GM19438 (cell line): ENCODE results near the gene SLC16A10.
"Not testable (repeated sequence)": the region's sequence is repeated elsewhere in the genome, so short reads cannot be mapped to it uniquely, and the experiment has no call there.

Experiments
- ATAC-seq: cut with Tn5 transposase; IDR thresholded peaks from one replicate; pipeline ENCODE4 v1.9.1; 2021; ENCODE audit warnings: low read depth; ENCODE audit not compliant: unreplicated experiment

SLC16A10 gene

DNA sequence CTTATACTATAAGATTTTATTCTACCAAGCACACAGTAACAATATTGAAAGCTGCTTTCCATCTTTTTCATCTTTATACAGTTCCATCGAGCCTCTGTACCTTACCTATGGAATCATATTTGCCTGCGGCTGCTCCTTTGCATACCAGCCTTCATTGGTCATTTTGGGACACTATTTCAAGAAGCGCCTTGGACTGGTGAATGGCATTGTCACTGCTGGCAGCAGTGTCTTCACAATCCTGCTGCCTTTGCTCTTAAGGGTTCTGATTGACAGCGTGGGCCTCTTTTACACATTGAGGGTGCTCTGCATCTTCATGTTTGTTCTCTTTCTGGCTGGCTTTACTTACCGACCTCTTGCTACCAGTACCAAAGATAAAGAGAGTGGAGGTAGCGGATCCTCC is 89.8 kb downstream of the SLC16A10 start:
- no peak for ATAC-seq

DNA sequence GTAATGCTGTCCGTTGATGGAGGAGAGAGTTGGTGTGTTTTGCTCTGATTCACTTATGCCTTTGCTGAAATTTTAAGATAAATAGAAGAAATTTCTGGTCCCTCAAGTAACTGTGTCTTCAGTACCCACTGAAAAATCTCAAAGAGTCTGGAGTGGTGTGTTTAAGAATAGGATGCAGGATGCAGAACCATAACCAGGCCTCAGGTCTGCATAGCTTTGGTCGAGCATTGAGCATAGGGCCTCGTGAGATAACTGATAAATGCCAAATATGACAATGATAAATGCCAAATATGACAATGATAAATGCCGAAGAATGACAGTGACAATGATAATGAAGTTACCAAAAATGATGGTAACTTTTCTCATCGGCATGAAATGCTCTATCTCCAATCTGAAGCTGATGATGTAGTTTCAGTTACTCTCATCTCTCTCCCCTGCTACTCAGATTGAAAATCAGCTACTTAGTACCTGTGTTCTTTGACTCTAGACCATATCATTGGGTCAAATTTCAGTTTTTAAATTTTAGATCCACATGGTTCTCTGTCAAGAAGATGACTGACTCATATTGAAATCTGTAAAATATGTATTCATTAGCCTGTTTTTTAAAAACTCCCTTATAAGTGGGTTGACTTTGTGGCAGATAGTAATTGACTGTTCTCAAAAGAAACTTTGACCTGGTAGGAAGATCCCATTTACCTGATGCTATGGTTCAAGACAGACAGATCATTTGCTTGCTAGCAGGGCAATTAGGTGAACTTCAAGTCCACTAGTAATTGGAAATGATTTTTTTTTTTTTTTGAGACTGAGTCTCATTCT is 96.6 kb downstream of the SLC16A10 start:
- no peak for ATAC-seq

DNA sequence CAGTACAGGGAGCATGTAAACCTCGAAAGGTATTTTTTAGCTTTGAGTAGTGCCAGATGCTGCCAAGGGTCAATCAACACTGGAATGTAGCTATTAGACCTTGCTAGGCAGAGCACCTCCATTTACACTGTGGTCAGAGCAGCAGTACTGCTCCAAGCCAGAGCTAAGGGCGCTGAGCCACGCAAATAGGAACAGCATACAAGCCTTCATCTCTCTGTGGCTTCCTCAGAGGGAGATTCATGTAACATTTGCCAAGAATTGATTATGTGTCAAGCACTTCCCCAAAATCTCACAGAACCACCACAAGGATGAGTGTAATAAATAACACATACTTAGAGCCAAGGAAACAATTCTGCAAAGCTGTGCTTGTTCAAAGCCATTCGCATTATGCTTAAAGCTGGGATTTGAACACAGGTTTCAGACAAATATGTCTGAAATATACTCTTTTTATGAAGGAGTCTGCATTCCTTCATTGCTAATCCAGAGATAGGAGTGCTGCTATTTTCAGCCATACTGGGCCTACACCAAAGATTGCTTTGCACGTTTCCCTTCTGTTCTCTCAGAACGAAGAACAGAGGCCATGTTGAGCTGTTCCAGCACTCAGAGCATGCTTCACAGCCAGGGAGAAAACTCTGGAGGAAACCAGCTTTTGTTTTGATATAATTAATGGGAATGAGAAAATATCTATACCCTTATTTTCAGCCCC is 97.7 kb downstream of the SLC16A10 start:
- no peak for ATAC-seq

DNA sequence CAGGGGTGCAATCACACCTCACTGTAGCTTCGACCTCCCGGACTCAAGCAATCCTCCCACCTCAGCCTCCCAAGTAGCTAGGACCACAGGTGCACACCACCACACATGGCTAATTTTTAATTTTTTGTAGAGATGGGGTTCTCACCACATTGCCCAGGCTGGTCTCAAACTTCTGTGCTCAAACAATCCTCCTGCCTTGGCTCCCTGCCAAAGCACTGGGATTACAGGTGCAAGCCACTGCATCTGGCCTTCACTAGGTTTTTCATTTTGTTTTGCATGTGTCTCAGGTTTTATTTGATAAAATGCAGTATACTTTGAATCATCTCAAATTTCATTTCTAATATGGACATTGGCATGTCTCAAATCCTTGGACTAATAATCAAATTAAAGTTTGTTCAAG is 98.7 kb downstream of the SLC16A10 start:
- no peak for ATAC-seq

DNA sequence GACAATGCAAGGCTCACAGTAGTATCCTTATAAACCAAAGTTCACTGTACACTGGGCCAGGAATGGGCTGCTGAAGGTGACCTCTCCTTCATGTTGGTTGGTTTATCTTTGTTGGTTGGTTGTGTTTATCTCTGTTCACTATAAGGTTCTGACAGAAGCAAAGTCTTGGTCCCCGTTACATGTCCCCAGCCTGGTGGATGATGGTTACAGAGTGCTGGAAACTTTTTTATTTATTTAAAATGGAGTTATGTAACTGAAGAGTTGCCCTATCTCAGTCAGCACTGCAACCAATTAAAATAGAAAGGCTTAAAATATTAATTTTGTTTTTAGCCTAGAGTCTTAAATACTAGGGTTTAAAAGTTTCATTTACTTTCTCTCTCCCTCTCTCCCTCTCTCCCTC is 100.6 kb downstream of the SLC16A10 start:
- ATAC-seq = no peak

DNA sequence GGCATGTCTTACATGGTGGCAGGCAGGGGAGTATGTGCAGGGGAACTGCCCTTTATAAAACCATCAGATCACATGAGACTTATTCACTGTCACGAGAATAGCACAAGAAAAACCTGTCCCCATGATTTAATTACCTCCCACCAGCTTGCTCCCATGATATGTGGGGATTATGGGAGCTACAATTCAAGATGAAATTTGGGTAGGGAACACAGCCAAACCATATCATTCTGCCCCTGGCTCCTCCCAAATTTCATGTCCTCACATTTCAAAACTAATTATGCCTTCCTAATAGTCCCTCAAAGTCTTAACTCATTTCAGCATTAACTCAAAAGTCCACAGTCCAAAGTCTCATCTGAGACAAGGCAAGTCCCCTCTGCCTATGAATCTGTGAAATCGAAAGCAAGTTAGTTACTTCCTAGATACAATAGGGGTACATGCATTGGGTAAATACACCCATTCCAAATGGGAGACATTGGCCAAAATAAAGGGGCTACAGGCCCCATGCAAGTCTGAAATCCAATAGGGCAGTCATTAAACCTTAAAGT is 102.4 kb downstream of the SLC16A10 start:
- ATAC-seq = not testable (repeated sequence)

DNA sequence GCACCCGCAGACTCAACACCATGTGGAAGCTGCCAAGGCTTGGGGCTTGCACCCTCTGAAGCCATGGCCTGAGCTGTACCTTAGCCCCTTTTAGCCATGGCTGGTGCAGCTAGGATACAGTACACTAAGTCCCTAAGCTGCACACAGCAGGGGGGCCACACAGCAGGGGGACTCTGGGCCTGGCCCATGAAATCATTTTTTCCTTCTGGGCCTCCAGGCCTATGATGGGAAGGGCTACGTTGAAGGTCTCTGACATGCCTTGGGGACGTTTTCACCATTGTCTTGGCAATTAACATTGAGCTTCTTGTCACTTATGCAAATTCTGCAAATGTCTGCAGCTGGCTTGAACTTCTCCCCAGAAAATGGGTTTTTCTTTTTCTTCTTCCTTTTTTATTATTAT is 103.3 kb downstream of the SLC16A10 start:
- no peak for ATAC-seq

DNA sequence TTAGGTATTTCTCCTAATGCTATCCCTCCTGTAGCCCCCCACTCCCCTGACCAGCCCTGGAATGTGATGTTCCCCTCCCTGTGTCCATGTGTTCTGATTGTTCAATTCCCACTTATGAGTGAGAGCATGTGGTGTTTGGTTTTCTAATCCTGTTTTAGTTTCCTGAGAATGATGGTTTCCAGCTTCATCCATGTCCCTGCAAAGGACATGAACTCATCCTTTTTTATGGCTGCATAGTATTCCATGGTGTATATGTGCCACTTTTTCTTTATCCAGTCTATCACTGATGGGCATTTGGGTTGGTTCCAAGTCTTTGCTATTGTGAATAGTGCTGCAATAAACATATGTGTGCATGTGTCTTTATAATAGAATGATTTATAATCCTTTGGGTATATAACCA is 103.8 kb downstream of the SLC16A10 start:
- ATAC-seq = not testable (repeated sequence)

DNA sequence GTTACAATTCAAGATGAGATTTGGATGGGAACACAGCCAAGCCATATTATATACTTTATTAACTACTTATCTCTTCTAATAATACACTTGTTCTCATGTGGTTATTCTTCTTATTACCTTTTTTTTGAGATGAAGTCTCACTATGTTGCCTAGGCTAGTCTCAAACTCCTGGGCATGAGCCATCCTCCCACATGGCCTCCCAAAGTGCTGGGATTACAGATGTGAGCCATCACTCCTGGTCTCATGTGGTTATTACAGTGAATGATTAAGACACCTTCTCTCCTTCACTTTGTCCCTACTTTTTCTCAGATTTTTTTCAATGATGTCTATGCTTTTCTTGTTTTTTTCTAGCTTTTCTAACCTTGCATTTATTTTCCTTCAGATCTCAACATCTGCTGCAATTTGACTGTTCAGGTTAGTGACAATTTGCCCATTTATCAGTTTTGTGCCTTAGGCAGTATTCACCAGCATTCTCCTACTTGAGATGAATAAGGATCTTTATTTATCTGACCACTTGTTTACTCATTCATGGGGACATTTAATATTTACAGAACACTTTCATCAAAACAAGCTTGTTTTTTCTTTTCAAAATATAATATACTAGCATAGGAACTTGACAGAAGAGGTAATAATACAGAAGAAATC is 105.7 kb downstream of the SLC16A10 start:
- no peak for ATAC-seq

DNA sequence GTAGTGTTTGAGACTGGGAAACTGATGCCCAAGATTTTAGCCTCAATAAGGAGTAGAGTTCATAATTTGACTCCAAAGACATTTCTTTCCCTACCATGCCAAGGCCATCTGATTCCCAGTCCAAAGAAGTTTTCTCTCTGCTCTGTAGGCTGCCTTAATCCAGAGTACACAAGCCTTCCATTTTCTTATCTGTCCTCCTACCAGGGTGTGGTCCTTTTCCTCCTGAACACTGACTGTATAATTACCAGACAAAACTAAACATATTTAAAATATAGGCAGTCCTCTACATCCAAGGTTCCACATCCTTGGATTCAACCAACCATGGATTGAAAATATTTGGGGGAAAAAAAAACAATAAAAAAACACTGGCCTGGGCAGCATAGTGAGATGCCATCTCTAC is 108.4 kb downstream of the SLC16A10 start:
- no peak for ATAC-seq

DNA sequence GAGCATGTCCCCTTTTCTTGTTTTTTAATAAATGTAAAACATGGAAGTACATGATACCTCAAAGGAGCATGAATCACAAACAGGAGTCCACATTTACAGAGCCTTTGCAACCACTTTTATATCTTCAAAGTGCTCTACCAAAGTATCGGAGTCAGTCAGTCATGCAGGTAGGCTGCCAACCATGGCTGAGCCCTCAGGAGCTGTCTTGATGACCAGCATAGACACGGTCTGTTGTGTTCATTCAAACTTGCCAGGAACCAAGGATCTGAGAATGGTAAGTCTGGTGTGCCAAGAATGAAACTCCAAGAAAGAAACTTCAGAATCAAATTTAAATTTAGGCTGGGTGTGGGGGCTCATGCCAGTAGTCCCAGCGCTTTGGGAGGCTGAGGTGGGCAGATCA is 111.5 kb downstream of the SLC16A10 start:
- no peak for ATAC-seq

DNA sequence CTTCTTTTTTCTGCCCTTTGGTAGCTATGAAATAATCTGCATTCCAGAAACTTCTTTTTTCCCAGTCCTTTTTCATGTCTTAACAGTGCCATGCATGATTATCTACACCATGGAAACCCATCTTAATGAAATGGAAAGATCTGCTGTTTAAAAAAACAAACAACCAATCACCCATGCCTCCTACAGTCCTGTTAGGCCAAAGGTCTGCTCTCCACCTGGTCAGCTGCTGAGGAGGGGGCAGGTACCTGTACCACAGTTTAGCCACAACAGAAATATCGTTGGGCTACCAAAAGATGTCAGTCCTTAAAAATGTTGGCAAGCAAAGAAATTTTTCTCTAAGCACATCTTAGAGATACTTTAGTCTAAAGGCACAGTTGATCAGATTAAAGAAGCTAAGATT is 112.6 kb downstream of the SLC16A10 start:
- no peak for ATAC-seq

DNA sequence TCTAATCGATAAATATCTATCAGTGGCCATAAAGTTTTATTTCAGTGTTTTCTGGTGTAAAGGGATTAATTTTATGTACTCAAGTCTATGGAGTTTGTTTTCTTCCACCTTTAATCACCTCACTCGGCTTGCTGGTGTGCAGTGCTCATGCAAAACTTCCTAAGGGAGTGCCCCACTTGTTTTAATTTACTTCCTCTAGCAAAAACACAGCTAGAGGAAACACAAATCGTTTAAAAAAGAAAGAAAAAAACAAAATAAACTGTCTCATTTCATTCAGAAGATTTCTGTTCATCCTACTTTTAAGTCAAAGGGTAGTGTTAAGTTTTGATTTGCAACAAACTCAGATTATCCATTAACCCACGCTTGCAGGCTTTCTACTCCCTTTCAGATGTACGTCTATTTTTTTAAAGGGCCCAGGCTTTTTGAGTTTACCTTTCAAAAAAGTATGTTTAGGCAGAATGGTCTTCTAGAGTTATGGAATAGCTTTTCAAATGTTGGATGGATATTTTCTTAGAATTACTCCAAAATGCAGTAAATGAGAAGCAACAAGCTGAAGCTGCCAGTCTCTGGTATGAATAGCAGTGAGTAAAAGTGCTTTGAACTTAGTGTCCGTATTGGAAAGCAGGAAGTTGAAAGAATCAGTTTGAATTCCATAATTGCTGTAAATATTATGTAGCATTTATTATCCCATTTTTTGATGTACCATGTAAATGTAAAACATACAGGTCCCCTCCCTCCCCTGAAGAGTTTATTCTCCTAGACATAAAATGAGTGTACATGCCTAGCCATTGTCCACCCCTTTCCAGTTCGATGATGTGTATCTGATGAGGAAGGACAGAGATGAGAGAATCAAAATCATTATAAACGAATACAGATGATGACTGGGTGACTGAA is 113.3 kb downstream of the SLC16A10 start:
- no peak for ATAC-seq

DNA sequence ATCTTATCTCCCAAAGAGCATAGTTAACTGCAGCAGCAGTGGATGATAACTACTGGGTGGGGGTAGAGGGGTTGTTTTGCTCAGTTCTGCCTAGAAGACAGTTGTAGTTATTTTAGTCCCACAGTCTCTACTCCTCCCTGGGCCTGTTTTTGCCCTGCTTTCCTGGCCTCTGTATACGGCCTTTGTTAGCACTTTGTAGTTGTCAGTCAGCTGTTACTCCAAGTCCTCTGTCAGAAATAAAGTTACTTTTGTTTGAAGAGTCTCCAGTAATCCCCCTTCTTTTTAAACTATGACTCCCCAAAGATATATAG is 113.9 kb downstream of the SLC16A10 start:
- no peak for ATAC-seq

DNA sequence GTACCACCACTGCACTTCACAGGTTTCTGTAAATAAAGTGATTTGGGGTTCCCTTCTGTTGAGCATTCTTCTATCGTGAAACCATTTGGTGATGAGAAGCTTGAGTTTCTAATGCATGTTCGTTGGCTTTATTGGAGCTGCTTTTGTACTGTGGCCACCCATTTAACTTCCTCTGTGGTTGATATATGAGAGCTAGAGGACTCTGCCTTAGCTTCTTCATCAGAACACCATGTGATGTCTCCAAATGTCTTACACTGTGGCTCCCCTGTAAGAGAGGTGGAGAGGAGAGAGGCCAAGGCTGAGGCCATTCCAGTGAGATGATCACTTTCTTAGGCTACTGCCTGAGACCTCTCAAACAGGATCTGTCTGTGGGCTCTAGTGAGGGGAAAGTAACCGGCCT is 114.5 kb downstream of the SLC16A10 start:
- no peak for ATAC-seq

DNA sequence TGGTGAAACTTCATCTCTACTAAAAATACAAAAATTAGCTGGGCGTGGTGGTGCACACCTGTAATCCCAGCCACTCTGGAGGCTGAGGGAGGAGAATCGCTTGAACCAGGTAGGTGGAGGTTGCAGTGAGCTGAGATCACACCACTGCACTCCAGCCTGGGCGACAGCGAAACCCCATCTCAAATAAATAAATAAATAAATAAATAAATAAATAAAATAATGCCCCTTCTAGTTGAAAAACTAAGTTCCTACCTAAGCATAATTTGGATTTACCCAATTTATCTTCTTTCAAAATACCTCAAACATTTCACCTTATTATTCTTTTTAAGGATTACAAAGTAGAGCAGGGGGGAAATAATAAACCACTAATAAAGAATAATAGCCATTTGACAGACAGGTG is 116.2 kb downstream of the SLC16A10 start:
- ATAC-seq = not testable (repeated sequence)

DNA sequence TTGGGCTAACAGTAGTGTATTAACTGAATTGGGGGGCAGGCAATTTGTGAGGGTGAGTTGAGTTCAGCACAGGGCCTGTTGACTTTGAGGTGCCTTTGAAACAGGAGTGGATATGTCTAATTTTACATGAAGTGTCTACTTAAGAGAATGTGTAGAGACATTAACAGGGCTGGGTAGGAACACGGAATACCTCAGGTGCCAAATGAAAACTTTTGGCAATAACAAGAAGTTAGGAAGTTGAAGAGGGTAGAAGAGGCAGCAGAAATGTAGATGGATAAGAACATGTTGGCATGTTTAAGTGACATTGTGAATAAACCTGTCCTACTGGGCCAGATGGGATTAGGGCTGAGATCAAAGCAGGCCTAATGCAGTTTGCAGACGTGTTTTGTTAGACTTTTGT is 117.0 kb downstream of the SLC16A10 start:
- no peak for ATAC-seq

DNA sequence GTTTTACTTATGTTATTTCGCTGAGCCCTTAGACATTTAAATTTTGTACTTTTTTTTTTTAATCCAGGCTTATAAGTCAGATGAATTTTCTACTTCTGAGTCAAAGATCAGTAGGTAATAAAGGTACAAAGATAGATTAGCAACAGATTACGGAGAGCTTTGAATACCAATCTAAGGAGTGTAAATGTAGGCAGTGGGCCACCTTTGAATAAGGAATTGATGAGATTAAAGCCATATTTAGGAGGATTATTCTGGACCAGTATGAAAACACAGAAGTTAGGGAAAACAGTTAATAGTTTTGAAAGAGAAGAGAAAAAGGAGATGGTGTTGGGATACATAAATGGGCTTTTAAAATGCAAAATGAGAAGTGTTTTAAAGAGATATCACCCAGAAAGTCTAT is 117.6 kb downstream of the SLC16A10 start:
- ATAC-seq = no peak

DNA sequence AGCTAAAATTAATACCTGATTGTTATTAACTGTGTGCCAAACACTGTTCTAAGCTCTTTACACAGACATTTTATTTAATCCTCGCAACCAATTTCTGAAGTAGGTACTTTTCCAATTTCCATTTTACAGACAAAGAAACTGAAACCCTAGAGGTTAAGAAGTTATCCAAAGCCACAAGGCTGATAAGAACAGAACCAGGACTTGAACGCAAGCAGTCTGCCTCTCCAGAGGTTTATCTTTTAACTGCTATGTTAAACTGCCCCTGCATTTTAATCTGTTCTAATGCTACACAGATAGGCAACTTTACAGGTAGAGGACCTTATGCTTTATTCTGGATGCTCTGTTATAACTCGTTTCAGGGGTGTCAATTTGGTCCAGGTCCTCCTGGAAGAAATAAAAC is 118.2 kb downstream of the SLC16A10 start:
- no peak for ATAC-seq

DNA sequence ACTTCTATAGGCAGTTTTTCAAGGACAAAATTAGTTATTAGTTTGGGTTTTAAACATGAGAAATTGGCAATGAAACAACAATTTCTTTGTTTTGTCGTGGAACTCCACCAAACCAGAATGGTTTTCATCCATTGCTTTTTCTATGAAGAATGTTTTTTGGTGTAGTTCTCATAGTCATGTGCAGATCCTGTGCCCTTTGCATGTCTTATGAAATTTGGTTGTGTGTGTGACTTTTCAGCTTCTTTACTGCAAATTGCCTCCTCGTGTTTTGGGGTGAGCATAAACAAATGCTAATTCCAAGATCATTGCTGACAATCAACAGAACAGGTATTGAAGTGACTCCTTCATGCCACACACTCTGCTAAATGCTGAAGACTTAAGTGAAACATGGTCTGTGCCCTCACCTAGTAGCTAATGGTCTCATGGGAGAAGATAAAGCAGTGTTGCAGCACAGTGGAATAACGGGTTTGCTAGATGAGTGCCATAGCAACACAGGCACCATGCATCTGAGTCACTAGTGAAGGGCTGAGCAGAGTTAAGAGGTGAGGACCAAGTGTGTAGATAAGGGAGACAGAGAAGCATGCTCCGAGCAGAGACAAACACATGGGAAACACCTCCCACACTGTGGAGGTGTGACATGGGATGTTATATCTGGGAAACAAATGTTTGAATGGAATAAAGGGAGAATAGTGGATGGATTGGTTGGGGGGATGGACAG is 120.0 kb downstream of the SLC16A10 start:
- ATAC-seq = no peak
